Fibroblast of lung (primary cell): Measurements from ENCODE around the gene EEF1A2. TPM values are rescaled to one million over a fixed set of nuclear protein-coding genes. Genes with fewer than 3 reads are reported as not detected.

ENCODE experiments used
- DNase-seq, 2 donors: peaks; one replicate each; pipeline versions ENCODE4 v3.0.0 to v3.0.0-alpha.2; 2010; ENCODE audit warnings: low read depth in 2 of 2
- H2AFZ ChIP-seq: 2 replicates; pipeline ENCODE4 v1.5.1; 2012; ENCODE audit warnings: low read length, control low read depth, inconsistent platforms
- H3K27ac ChIP-seq: 2 replicates; pipeline ENCODE4 v1.5.1; 2011; ENCODE audit warnings: low read length, control low read depth; ENCODE audit not compliant: insufficient read depth
- H3K27me3 ChIP-seq: 2 replicates; pipeline ENCODE4 v1.5.1; 2011; ENCODE audit warnings: mild to moderate bottlenecking, low read length; ENCODE audit not compliant: control insufficient read depth, insufficient read depth
- H3K36me3 ChIP-seq: 2 replicates; pipeline ENCODE4 v1.5.1; 2011; ENCODE audit warnings: low read length; ENCODE audit not compliant: control insufficient read depth, insufficient read depth
- H3K4me1 ChIP-seq: 2 replicates; pipeline ENCODE4 v1.5.1; 2011; ENCODE audit warnings: low read length; ENCODE audit not compliant: control insufficient read depth, insufficient read depth; ENCODE audit errors: extremely low read depth
- H3K4me2 ChIP-seq: 2 replicates; pipeline ENCODE4 v1.5.1; 2011; ENCODE audit warnings: low read length, control low read depth; ENCODE audit not compliant: insufficient read depth; ENCODE audit errors: extremely low read depth
- H3K4me3 ChIP-seq, 4 experiments: fragments of 200-600 bp in 1 of 4; sonication (generic) in 1 of 4; replicated peaks in 1 of 4; 2 replicates each; pipeline ENCODE4 v1.5.1; 2011 to 2016; ENCODE audit warnings: low read length in 4 of 4, low read depth in 3 of 4, mild to moderate bottlenecking in 3 of 4, control low read depth in 2 of 4, inconsistent platforms in 1 of 4, mixed read lengths in 1 of 4; ENCODE audit not compliant: insufficient read depth in 1 of 4; ENCODE audit errors: control extremely low read depth in 1 of 4
- H3K79me2 ChIP-seq: 2 replicates; pipeline ENCODE4 v1.5.1; 2012; ENCODE audit warnings: mild to moderate bottlenecking, low read length, inconsistent platforms; ENCODE audit not compliant: control insufficient read depth, insufficient read depth
- H3K9ac ChIP-seq: 2 replicates; pipeline ENCODE4 v1.5.1; 2011; ENCODE audit warnings: mild to moderate bottlenecking, low read length, control low read depth; ENCODE audit not compliant: insufficient read depth
- H3K9me3 ChIP-seq: 2 replicates; pipeline ENCODE4 v1.5.1; 2012; ENCODE audit warnings: low read depth, low read length; ENCODE audit not compliant: control insufficient read depth, insufficient read depth
- H4K20me1 ChIP-seq: 2 replicates; pipeline ENCODE4 v1.5.1; 2011; ENCODE audit warnings: low read length; ENCODE audit not compliant: control insufficient read depth, insufficient read depth; ENCODE audit errors: extremely low read depth
- CTCF ChIP-seq, 2 donors: IDR thresholded peaks in 1 of 2; conservative IDR thresholded peaks in 1 of 2; 1 replicate in 1 of 2; 2 replicates in 1 of 2; pipeline ENCODE4 v1.5.1; 2011 to 2012; ENCODE audit warnings: low read length in 2 of 2, control low read depth in 1 of 2, inconsistent platforms in 1 of 2, low read depth in 1 of 2, mild to moderate bottlenecking in 1 of 2
- EZH2 ChIP-seq: IDR thresholded peaks from 2 replicates; pipeline ENCODE4 v1.5.1; 2012; ENCODE audit warnings: low read length, control low read depth, mild to moderate bottlenecking; ENCODE audit errors: missing control alignments
- polyA plus RNA-seq, 2 donors: library from polyadenylated mRNA; depleted of rRNA in 1 of 2; stranded (reverse) in 1 of 2; unstranded in 1 of 2; fragments of >200 nt; gene quantifications; 2 replicates each; pipeline ENCODE4 v1.2.1, GENCODE V29; 2011 to 2012; ENCODE audit warnings: missing spikeins in 1 of 2
- total RNA-seq: library from RNA; depleted of rRNA; stranded (reverse); fragments of >200 nt; gene quantifications from 2 replicates; pipeline ENCODE4 v1.2.1, GENCODE V29; 2014

EEF1A2 gene
- total and polyA plus RNA-seq, 2 donors (not counting 1 experiment from before 2014, with no cell fraction given): 0.16 to 1.7 TPM

DNA sequence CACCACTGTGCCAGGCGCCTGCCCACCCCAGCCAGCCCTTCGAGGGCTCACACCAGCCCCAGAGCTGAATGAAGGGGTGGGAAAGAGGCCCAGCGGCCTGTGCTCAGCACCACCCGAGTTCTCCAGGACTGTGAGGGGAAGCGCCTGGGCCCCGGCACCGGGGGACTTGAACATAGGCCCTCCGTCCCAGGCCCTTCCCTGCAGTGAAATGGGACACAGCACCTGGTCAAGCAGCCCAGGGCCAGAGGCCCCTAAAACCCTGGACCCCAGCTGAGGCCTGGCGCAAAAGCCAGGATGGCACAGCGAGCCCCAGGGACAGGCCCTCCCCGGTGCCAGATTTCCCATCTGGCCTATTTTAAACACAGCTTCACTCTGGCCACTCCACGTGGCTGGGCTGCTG, 30.5 kb downstream of the EEF1A2 start:
- no peak for DNase-seq
- Histone ChIP-seq H3K27ac (no peak overlapping the region), H3K4me1 (no peaks in the 10 kb centered on the region), H3K9me3 (no peaks in the 10 kb centered on the region), H3K4me2 (no peak overlapping the region), H3K4me3 (no peak overlapping the region), H2AFZ (no peak overlapping the region), H3K79me2 (no peaks in the 10 kb centered on the region), H3K36me3 (no peaks in the 10 kb centered on the region), H3K27me3 (peaks cover 8% of the 10 kb centered on the region), H3K9ac (no peak overlapping the region), H4K20me1 (no peaks in the 10 kb centered on the region)
- no peak for TF ChIP-seq CTCF (conservative IDR thresholded peaks at IDR 0.05 in 1 of 2, IDR thresholded peaks at IDR 0.05 in 1 of 2; ENCODE audit: low read depth in 1 of 2, low read length in 2 of 2)
- no peak for TF ChIP-seq EZH2

DNA sequence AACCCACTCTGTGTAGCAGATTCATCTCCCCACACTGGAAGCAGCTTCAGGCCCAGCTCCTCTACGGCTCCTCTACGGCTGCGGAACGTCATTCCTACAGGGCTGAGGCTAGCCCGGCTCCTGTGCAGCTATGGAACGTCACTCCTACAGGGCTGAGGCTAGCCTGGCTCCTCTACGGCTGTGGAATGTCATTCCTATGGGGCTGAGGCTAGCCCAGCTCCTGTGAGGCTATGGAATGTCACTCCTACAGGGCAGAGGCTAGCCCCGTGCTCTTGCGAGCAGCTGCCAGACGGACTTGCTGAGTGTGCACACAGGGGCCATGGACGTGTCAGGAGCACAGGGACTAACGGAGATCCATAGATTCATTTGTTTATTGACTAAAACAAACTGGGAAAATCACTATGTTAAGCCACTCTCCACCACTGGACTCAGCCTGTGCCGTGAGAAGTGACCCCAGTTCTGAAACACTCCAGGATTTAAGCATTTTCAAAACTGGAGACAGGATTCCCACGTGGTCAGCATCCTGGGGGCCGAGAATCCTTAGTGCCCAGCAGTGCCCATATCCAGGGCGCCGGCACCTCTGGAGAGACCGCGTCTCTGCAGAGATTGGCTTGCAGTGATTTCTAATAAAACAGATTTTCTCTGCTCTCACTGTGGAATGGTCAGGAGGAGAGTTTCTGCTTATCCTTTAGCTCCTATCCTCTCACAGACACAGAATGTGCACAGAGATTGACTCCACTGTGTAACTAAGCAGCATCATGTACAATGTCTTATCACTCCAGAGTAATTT, 31.4 kb downstream of the EEF1A2 start:
- no peaks in the 10 kb centered on the region for H3K9me3 ChIP-seq
- DNase-seq: no peak
- no peak overlapping the region for H3K27ac ChIP-seq
- H3K9ac ChIP-seq: no peak overlapping the region
- H3K36me3 ChIP-seq: no peaks in the 10 kb centered on the region
- no peak overlapping the region for H2AFZ ChIP-seq
- no peaks in the 10 kb centered on the region for H3K4me1 ChIP-seq
- H4K20me1 ChIP-seq: no peaks in the 10 kb centered on the region
- peaks cover 8% of the 10 kb centered on the region for H3K27me3 ChIP-seq
- no peak overlapping the region for H3K4me3 ChIP-seq
- no peak overlapping the region for H3K4me2 ChIP-seq
- TF ChIP-seq CTCF (conservative IDR thresholded peaks at IDR 0.05 in 1 of 2, IDR thresholded peaks at IDR 0.05 in 1 of 2; ENCODE audit: low read depth in 1 of 2, low read length in 2 of 2): no peak
- H3K79me2 ChIP-seq: no peaks in the 10 kb centered on the region

GRCh38 chr20:63466861-63467260, 32.0 kb downstream of the EEF1A2 start:
- no peak for DNase-seq
- H3K4me3 ChIP-seq: no peak overlapping the region
- no peaks in the 10 kb centered on the region for H4K20me1 ChIP-seq
- no peak overlapping the region for H3K9ac ChIP-seq
- no peak for TF ChIP-seq CTCF (conservative IDR thresholded peaks at IDR 0.05 in 1 of 2, IDR thresholded peaks at IDR 0.05 in 1 of 2; ENCODE audit: low read depth in 1 of 2, low read length in 2 of 2)
- TF ChIP-seq EZH2: no peak
- H3K79me2 ChIP-seq: no peaks in the 10 kb centered on the region
- H3K36me3 ChIP-seq: no peaks in the 10 kb centered on the region
- no peak overlapping the region for H2AFZ ChIP-seq
- peaks cover 11% of the 10 kb centered on the region for H3K27me3 ChIP-seq
- H3K4me1 ChIP-seq: no peaks in the 10 kb centered on the region
- no peaks in the 10 kb centered on the region for H3K9me3 ChIP-seq
- H3K27ac ChIP-seq: no peak overlapping the region
- no peak overlapping the region for H3K4me2 ChIP-seq
